Thyroid gland (tissue), 4 donors: ENCODE measurements around the gene MTFP1. TPM values are rescaled to one million over a fixed set of nuclear protein-coding genes. Genes with fewer than 3 reads are reported as not detected.
"Not testable (repeated sequence)": the region's sequence is repeated elsewhere in the genome, so short reads cannot be mapped to it uniquely, and the experiment has no call there.

Experiments used
- DNase-seq, 2 donors: peaks; one replicate each; pipeline ENCODE4 v3.0.0-alpha.2; 2019
- H3K27ac ChIP-seq, 3 donors: fragments of 200-600 bp; sonication (generic); 1 replicate in 2 of 3; 2 replicates in 1 of 3; pipeline ENCODE4 v1.5.1; 2016 to 2019; ENCODE audit warnings: mild to moderate bottlenecking in 1 of 3, moderate library complexity in 1 of 3
- H3K27me3 ChIP-seq: fragments of 200-600 bp; sonication (generic); one replicate; pipeline ENCODE4 v1.5.1; 2019
- H3K36me3 ChIP-seq, 2 donors: fragments of 200-600 bp; sonication (generic); one replicate each; pipeline ENCODE4 v1.5.1; 2016 to 2019
- H3K4me1 ChIP-seq, 2 donors: fragments of 200-600 bp; sonication (generic); one replicate each; pipeline ENCODE4 v1.5.1; 2017 to 2019
- H3K4me3 ChIP-seq, 3 donors: fragments of 200-600 bp; sonication (generic); replicated peaks in 1 of 3; 1 replicate in 2 of 3; 2 replicates in 1 of 3; pipeline ENCODE4 v1.5.1; 2016; ENCODE audit warnings: mild to moderate bottlenecking in 1 of 3
- H3K9me3 ChIP-seq: fragments of 200-600 bp; sonication (generic); one replicate; pipeline ENCODE4 v1.5.1; 2017
- CTCF ChIP-seq, 6 experiments: fragments of 200-600 bp in 3 of 6; fragments of 450-650 bp in 3 of 6; sonication (generic) in 3 of 6; IDR thresholded peaks; one replicate each; pipeline ENCODE4 v1.5.1; 2016 to 2019; ENCODE audit warnings: antibody characterized with exemption in 6 of 6, mild to moderate bottlenecking in 2 of 6, inconsistent platforms in 1 of 6, moderate library complexity in 1 of 6
- POLR2A ChIP-seq, 2 donors: fragments of 450-650 bp; IDR thresholded peaks; one replicate each; pipeline ENCODE4 v1.6.1; 2017; ENCODE audit warnings: antibody characterized with exemption in 2 of 2, mild to moderate bottlenecking in 2 of 2, moderate library complexity in 1 of 2
- WGBS, 2 donors: methylation state at CpG; one replicate each; pipeline ENCODE4 v1.1.5; 2017; 5-methylcytosine and 5-hydroxymethylcytosine counted together
- intact Hi-C: fragments of 100-400 bp; cut with DNase I; formaldehyde crosslinking; loops from one replicate; pipeline ENCODE4 v1.15.1; 2023
- total RNA-seq, 4 donors: library from RNA; depleted of rRNA; stranded (reverse); fragments of >200 nt; gene quantifications; one replicate each; pipeline ENCODE4 v1.2.3, GENCODE V29; 2016

Gene MTFP1
- total RNA-seq, 4 donors from 2014 or later: 5.8 to 25.7 (median 14.4) TPM

- Histone ChIP-seq H3K27ac (no peak overlapping the region), H3K4me3 (no peak overlapping the region), H3K27me3 (no peaks in the 10 kb centered on the region), H3K36me3 (peaks cover 0 to 8% of the 10 kb centered on the region in 2 donors), H3K9me3 (no peaks in the 10 kb centered on the region), H3K4me1 (peaks cover 13 to 19% of the 10 kb centered on the region in 2 donors)
- TF ChIP-seq POLR2A (IDR thresholded peaks at IDR 0.05) (no peak), CTCF (IDR thresholded peaks at IDR 0.05) (no peak)
- 67 to 78% methylated on average over 5 of the region's 5 CpGs for WGBS, 2 donors
- no peak for DNase-seq
- intact Hi-C loops: no loop called here
These were observed 23.4 kb upstream of the MTFP1 start for GRCh38 chr22:30402028-30402765.

GRCh38 chr22:30402766-30403104 lies 22.8 kb upstream of the MTFP1 start:
- Histone ChIP-seq H3K36me3 (peaks cover 0 to 12% of the 10 kb centered on the region in 2 donors), H3K4me1 (peaks cover 9 to 18% of the 10 kb centered on the region in 2 donors)
- H3K9me3 ChIP-seq, H3K27ac ChIP-seq, H3K27me3 ChIP-seq, intact Hi-C loops, H3K4me3 ChIP-seq, DNase-seq: not testable (repeated sequence)
- WGBS, 2 donors: 98 to 100% methylated on average over 5 of the region's 5 CpGs

- DNase-seq: no peak
- Histone ChIP-seq H3K36me3 (peaks cover 0 to 12% of the 10 kb centered on the region in 2 donors), H3K27ac (no peak overlapping the region), H3K4me1 (peaks cover 0 to 5% of the 10 kb centered on the region in 2 donors), H3K27me3 (no peaks in the 10 kb centered on the region), H3K4me3 (no peak overlapping the region), H3K9me3 (no peaks in the 10 kb centered on the region)
- TF ChIP-seq CTCF (IDR thresholded peaks at IDR 0.05): no peak
- no peak for TF ChIP-seq POLR2A (IDR thresholded peaks at IDR 0.05)
- WGBS, 2 donors: 86 to 97% methylated on average over 6 of the region's 6 CpGs
- intact Hi-C loops: no loop called here
These were observed 21.3 kb upstream of the MTFP1 start for GRCh38 chr22:30404307-30404706.

- Histone ChIP-seq H3K4me3 (no peak overlapping the region), H3K4me1 (peaks cover 0 to 5% of the 10 kb centered on the region in 2 donors), H3K36me3 (peaks cover 12 to 21% of the 10 kb centered on the region in 2 donors), H3K9me3 (no peaks in the 10 kb centered on the region), H3K27me3 (no peaks in the 10 kb centered on the region), H3K27ac (no peak overlapping the region)
- no peak for TF ChIP-seq POLR2A (IDR thresholded peaks at IDR 0.05)
- no peak for TF ChIP-seq CTCF (IDR thresholded peaks at IDR 0.05)
- no peak for DNase-seq
- intact Hi-C loops: no loop called here
- 83 to 88% methylated on average over 3 to 4 of the region's 4 CpGs for WGBS, 2 donors
These were observed 19.8 kb upstream of the MTFP1 start for GRCh38 chr22:30405731-30406130.

GRCh38 chr22:30406400-30406799 lies 19.2 kb upstream of the MTFP1 start:
- Histone ChIP-seq H3K4me3 (no peak overlapping the region), H3K36me3 (peaks cover 16 to 27% of the 10 kb centered on the region in 2 donors), H3K4me1 (peaks cover 0 to 5% of the 10 kb centered on the region in 2 donors), H3K27ac (no peak overlapping the region), H3K9me3 (no peaks in the 10 kb centered on the region), H3K27me3 (no peaks in the 10 kb centered on the region)
- intact Hi-C loops: no loop called here
- WGBS, 2 donors: 85 to 95% methylated on average over 6 of the region's 6 CpGs
- DNase-seq: no peak
- no peak for TF ChIP-seq CTCF (IDR thresholded peaks at IDR 0.05)
- no peak for TF ChIP-seq POLR2A (IDR thresholded peaks at IDR 0.05)
